ENCODE data around the gene DHX35.

DNA sequence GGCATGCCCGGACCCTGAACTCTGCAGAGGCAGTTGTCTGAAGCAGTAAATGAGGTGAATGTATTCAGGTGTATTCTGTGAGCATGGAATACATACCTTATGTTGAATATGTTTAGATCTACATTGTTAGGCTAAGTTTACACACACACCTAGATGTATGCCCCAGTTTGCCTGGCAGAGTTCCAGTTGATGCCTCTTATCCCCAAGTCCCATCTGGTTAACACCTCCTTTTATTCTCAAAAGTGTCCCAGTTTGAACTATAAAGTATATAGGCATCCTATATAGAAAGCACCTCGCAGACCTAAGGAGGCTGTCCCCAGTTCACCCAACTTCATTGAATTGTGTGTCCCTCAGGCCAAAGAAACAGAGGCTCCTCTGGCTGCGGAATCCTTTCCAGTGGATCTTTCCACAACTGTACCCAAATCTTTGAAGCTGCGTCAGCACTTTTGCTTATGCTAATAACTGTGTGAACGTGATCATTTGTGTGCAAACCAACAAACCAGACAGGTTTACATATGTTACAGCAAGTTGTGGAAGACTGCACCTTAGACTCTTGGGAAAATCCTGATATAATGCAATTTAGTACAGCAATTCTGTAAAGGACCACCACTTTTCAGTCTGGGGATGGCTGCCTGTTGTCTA lies 4.8 kb upstream of the DHX35 start:
- TF ChIP-seq, protein P1, sequence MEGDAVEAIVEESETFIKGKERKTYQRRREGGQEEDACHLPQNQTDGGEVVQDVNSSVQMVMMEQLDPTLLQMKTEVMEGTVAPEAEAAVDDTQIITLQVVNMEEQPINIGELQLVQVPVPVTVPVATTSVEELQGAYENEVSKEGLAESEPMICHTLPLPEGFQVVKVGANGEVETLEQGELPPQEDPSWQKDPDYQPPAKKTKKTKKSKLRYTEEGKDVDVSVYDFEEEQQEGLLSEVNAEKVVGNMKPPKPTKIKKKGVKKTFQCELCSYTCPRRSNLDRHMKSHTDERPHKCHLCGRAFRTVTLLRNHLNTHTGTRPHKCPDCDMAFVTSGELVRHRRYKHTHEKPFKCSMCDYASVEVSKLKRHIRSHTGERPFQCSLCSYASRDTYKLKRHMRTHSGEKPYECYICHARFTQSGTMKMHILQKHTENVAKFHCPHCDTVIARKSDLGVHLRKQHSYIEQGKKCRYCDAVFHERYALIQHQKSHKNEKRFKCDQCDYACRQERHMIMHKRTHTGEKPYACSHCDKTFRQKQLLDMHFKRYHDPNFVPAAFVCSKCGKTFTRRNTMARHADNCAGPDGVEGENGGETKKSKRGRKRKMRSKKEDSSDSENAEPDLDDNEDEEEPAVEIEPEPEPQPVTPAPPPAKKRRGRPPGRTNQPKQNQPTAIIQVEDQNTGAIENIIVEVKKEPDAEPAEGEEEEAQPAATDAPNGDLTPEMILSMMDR (IDR thresholded peaks at IDR 0.05 in 4 of 5, conservative IDR thresholded peaks at IDR 0.05 in 1 of 5) = no peak
- no peak for TF ChIP-seq POLR2A (IDR thresholded peaks at IDR 0.05)

Data from gastrocnemius medialis (tissue), 4 donors.